Loucy (cell line): ENCODE results near the gene MACROD2.

Experiments
- CTCF ChIP-seq: fragments of 200-600 bp; sonication (generic); conservative IDR thresholded peaks from 2 replicates; pipeline ENCODE4 v1.5.1; 2014; ENCODE audit warnings: mild to moderate bottlenecking, antibody characterized with exemption, low read length
- EZH2phosphoT487 ChIP-seq: fragments of 200-600 bp; IDR thresholded peaks from 2 replicates; pipeline ENCODE4 v1.6.1; 2018; ENCODE audit warnings: antibody characterized with exemption, mild to moderate bottlenecking, moderate library complexity, borderline replicate concordance

DNA sequence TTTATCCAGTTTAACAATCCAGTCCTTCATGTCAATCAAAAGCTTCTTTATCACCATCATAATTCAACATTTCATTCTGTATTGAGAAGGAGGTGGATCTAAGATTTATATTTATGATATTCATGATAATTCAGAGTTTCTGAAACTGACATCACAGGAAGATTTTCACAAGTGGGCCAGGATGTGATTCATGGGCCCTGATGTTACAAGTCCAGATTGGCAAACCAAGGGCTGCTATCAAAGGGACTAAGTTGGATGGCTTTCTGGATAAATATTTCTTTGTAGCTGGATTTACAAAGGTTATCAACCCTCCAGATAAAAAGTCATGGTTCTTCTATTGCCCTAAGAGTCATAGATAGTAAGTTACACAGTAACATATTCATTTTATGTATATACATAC lies 1711.4 kb downstream of the MACROD2 start:
- no peak for TF ChIP-seq CTCF
- no peak for TF ChIP-seq EZH2phosphoT487
